Hindlimb muscle (tissue), 1 donor: ENCODE results near the gene ZNF547. TPM values are rescaled to one million over a fixed set of nuclear protein-coding genes. Genes with fewer than 3 reads are reported as not detected.
A peak's percentile ranks its signal among the peaks of the same experiment; 100 is the strongest.

Experiments used
- DNase-seq: peaks from one replicate; pipeline ENCODE4 v3.0.0-alpha.2; 2013
- polyA plus RNA-seq: library from polyadenylated mRNA; unstranded; fragments of 120-200 nt; gene quantifications from one replicate; pipeline ENCODE4 v1.2.1, GENCODE V29; 2013; ENCODE audit not compliant: insufficient read length

The ZNF547 gene
- polyA plus RNA-seq, result 2.6 TPM

GRCh38 chr19:57362997-57363687, at the start of gene ZNF547, which contains the start of gene TRAPPC2B:
ZNF547 (plus strand) TSS chr19:57363551; CDS start chr19:57368556, 5,005 bp downstream.
TRAPPC2B (plus strand) TSS chr19:57363551; CDS start chr19:57364834, 1,283 bp downstream.
- peak; percentile 100 for DNase-seq

- DNase-seq, result no peak
Measured at GRCh38 chr19:57314146-57314545, 49.2 kb upstream of the ZNF547 start.

- DNase-seq, result no peak
Measured at GRCh38 chr19:57317503-57317902, 45.8 kb upstream of the ZNF547 start.

GRCh38 chr19:57319869-57320179, 43.5 kb upstream of the ZNF547 start:
- no peak for DNase-seq

- DNase-seq, result peak; percentile 98
Measured at GRCh38 chr19:57320180-57321084, 42.9 kb upstream of the ZNF547 start, which contains the start of gene ZNF543. ZNF543 (plus strand) TSS chr19:57320472; CDS start chr19:57320854, 382 bp downstream.

- DNase-seq, result no peak
Measured at GRCh38 chr19:57321116-57321515, 42.2 kb upstream of the ZNF547 start.

- DNase-seq, result no peak
Measured at GRCh38 chr19:57321751-57322150, 41.6 kb upstream of the ZNF547 start.

- no peak for DNase-seq
Measured at GRCh38 chr19:57324992-57325391, 38.4 kb upstream of the ZNF547 start.

- no peak for DNase-seq
Measured at GRCh38 chr19:57327993-57328392, 35.4 kb upstream of the ZNF547 start.

- no peak for DNase-seq
Measured at GRCh38 chr19:57334191-57334590, 29.2 kb upstream of the ZNF547 start.

- no peak for DNase-seq
Measured at GRCh38 chr19:57338877-57339276, 24.5 kb upstream of the ZNF547 start.

GRCh38 chr19:57342582-57342981, 20.8 kb upstream of the ZNF547 start:
- no peak for DNase-seq

GRCh38 chr19:57348136-57348535, 15.2 kb upstream of the ZNF547 start:
- DNase-seq, result no peak

- DNase-seq, result peak; percentile 98
Measured at GRCh38 chr19:57350877-57351805, 12.2 kb upstream of the ZNF547 start, which contains the start of gene ZNF304. ZNF304 (plus strand) TSS chr19:57351271; CDS start chr19:57351665, 394 bp downstream.

GRCh38 chr19:57351867-57352266, 11.5 kb upstream of the ZNF547 start:
- DNase-seq, result no peak

- no peak for DNase-seq
Measured at GRCh38 chr19:57355916-57356315, 7.4 kb upstream of the ZNF547 start.

GRCh38 chr19:57357406-57357805, 5.9 kb upstream of the ZNF547 start:
- no peak for DNase-seq

- no peak for DNase-seq
Measured at GRCh38 chr19:57359300-57359699, 4.1 kb upstream of the ZNF547 start.

GRCh38 chr19:57362419-57362818, 932 bp upstream of the ZNF547 start:
- no peak for DNase-seq

- peak; percentile 27 for DNase-seq
Measured at GRCh38 chr19:57363688-57364181, 384 bp downstream of the ZNF547 start.

GRCh38 chr19:57366776-57367175, 3.4 kb downstream of the ZNF547 start:
- no peak for DNase-seq

GRCh38 chr19:57374179-57374578, 10.8 kb downstream of the ZNF547 start:
- no peak for DNase-seq
